Umbilical cord (tissue), 2 donors: ENCODE data around the gene NEUROG1. TPM values are rescaled to one million over a fixed set of nuclear protein-coding genes. Genes with fewer than 3 reads are reported as not detected.
A peak's percentile ranks its signal among the peaks of the same experiment; 100 is the strongest.

Experiments used
- DNase-seq: peaks from one replicate; pipeline ENCODE4 v3.0.0-alpha.2; 2015; ENCODE audit warnings: low spot score
- total RNA-seq: library from RNA; depleted of rRNA; stranded (reverse); fragments of >200 nt; gene quantifications from one replicate; pipeline ENCODE4 v1.2.3, GENCODE V29; 2014; ENCODE audit warnings: low replicate concordance; ENCODE audit not compliant: insufficient read depth

NEUROG1 gene
- total RNA-seq, 1 donor from 2014 or later = not detected

DNA sequence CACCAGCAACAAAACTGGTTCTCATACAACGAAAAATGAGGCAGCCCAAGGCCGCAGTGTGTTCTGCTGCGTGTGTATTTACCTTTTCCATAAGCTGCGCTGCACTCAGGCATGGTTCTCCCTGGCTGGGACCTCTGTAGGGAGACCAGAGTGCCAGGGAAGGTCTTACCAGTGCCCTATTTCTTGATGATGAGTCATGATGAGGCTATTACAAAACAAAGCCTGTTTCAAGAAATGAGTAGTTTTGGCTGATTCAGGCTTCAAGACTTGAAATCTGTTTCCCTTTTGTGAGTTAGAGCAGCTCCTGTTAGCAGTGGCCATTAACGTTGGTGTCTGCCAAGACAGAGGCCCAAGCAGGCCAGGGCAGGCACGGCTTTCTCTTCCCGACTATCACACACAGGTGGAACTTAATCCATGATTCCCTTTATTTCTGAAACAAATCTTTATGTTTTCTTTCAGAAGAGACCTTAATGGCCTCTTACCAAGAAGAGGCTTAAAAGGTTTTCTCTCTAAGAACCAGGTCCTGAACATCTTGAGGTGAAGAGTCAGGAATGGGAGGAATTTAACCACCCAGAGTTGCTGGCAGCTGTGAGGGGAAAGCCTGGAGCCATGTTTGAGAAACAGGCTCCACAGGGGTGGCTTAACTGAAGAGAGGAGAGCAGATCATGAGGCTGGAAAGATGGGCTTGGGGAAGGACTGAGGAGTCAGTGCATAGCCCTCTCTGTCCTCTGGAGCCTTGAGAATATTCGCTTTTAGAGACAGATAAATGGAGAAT is 42.2 kb downstream of the NEUROG1 start:
- DNase-seq = peak; percentile 69

DNA sequence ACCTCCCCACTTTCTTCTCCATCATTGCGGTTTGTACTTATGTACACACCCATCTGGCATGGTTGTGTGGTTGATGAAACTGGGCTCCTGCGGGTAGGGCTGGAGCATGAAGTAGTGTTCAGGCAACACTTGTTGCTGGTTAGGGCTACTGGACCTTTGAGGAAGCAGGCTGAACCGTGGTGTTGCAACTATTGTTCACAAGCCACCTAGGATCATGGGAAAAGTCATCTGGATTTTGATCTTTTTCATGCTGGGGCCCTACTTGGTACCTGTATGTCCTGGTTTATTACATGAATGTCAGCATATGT is 43.5 kb downstream of the NEUROG1 start:
- no peak for DNase-seq

DNA sequence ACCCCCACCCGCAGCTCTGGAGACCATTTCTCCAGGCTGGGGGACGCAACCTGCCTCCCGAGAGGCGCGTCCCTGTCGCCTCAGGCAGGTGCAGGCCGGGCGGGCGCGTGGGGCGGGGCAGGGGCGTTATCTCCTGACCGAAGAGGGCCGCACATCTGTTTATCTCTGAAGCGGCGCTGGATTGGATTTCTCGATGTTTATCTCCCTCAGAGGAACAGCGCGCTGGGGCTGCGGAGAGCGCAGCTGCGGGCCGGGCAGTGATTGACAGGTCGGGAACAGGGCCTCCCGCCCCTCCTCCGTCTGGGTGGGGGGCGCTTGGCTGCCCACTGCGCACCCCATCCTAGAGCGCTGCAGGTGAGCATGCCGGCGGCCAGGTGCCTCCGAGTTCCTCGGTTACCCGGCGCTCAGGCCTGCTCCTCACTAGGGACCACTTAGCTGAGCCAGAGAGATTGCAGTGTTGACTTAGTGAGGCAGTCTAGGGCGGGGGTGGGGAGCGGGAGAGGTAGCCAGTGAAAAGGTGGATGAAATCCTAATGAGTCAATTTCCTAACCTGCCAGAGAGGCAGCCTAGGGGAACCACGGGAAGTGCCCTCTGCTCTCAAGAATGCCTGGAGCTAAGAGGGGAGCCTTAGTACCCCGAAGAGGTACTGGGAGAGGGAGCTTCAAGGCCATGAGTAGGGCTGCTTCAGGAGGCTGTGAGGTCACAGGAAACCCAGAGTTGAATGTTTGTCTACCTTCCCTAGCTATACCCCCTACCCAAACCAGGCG is 44.0 kb downstream of the NEUROG1 start:
- DNase-seq = no peak

DNA sequence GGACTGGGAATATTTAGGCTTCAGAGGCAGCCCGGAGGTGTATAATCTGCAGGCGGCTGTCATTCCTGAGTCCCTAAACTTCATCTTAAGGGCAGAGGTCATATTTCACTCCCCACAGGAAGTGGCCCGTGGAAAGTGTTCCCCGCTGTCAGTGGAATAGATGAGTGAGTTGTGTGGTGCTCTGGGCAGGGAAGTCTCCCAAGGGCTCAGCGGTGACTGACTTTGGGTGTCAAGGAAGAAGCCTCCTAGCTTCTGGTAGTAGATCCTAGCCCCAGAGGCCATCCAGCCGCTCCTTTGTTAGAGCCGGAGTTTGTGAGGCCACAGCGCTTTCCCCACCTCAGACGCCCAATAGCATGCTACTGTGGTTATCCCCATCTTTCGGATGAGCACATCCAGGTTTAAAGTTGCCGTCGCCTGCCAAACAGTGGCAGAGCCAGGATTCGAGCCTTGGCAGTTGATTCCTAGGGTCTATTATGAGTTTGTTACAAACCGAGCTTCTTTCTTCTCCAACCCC is 44.7 kb downstream of the NEUROG1 start:
- DNase-seq = no peak

DNA sequence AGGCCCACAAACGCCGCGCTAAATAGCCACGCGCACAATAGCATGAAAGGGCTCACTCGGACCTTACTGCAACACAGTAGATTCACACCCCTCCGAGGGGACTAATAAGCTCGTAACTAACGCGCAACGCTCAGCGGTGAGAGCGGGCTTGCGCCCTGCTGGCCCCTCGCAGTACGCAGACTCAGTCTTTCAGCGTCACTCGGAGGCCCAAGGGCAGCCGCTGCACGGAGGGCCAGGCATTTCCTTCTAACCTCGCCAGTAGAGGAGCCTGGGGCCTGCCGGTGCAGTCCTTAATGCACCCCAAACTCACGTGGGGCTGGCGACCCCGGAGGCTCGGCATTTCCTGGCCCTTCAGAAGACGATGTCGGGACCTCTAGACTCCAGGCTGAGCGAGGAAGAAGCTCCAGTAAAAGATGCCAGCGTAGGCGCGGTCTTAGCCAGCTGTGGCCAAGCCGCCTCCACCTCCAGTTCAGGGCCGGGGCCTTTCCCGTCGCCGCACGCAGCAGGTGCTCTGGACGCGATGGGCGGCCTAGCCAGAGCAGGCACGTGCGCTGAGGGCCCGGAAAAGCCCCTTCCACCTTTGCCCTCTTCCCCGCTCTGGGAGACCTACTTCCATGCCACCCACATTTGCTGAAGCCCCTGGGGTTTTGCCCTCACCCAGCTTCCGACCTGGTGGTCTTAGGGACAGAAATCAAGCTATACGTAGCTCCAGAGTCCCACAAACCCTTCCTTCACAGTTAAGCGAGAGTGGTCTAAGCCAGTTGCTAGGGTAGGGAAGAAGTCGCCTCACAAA is 45.3 kb downstream of the NEUROG1 start:
- no peak for DNase-seq

DNA sequence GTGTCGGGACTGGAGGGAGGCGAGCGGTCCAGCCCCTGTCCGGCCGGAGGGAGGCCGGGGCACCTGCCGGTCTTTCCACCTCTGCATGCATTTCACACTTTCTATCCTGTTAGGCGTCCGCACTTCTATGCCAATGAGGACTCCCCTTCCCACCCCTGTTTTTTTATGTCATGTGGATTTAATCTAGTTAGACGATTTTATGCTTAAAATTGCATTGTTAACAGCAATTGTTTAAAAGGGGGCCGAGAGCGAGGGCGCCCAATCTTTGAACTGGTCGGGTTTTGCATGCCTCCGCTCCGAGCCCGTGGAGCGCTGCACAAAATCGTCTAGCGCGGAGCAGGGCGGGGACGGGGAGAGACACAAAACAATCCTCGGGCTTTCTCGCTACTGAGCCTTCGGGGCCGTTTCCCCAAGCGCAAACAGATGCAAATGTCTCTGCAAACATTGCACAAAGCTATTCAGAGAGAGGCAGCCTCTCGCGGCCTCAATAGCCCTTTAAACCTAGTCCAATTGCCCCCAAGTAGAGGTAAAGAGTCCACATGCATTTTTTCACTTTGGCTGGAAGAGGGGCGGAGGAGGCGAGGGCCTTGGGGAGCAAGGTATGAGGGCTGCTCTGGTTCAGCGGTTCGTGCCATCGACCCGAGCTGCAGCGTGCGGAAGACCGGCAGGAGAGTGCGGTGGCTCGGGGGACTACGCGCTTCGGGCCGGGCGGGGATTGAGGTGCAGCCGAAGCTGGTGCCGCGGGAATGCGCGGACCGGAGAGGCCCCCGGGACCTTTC is 46.1 kb downstream of the NEUROG1 start:
- DNase-seq = peak; percentile 44

DNA sequence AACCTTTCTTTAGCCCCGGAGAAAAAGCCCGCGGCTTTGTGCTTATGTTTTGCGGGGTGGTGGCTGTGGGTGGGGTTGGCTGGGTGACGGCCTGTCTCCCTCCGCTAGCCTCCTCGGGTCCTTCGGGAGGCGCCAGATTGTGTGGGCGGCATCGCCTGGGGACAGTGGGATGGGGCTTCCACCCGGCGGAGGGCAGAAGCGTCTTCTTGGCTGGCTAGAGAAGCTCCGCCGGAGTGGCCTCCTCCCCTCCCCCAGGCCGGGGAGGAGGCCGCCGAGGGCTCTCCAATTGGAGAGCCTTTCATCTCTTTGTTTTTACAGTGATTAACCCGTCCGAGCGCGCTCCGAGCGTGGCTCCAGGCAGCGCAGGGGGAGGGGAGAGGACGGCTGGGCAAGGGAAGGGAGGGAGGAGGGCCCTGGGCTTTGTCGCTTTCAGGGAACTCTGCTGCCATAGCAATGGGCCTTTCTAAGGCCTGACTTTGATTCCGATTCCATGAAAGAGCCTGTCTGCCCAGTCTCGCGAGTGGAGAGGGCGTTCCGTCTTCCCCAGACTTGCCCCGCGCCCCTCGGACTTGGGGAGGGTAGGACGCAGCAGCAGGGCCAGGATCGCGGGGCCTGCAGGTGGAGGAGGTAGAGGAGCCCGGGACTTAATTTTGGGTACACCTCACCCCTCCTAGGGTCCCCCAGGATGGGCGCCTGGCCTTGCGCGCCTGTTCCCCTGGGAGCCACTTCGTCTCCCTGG is 46.9 kb downstream of the NEUROG1 start:
- DNase-seq = peak; percentile 71

DNA sequence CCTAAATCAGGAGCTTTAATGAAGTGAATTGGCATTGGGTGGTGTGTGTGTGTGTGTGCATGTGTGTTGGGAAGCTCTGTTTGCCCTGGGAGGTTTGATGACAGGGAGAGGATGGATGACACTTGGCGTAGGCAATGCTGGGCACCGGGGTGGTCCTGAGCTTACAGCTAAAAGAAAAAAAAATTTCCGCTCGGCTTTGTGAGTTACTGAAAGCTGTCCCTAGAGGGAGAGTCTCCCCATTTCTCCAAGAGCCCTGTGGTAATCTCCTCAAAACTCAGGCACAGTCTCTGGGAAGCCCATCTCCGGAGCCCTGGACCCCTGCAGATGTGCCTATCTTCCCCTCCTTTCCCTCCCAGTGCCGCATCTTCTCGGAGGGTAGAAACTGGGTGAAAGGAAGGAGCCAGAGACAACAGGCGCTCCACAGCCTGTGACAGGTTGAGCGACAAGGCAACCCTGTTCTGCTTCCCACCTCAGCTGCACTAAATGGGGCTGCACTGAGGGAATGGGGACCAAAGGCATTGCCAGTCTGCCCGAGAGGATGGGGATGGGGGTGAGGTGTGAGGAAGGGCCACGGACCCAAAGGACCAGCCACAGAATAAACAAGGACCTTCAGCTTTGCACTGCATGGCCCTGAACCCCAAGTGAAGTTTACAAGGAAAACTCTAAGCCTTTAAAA is 47.8 kb downstream of the NEUROG1 start:
- DNase-seq = no peak

DNA sequence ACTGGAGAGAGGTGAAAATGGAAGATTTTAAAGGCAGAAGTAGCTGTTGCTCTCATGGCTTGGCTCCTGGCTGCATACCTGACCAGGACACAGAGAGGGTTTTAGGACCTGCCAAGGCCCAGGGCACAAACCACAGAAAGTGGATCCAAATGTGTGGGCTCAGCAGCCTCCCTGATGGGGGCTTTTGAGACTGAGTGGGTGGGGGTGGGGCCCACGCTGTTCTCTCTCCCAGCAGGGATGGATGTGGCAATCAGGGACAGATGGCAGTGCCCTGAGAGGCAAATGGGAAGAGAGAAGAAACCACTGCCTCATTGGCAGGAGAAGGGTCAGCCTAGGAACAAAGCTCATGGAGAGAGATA is 48.7 kb downstream of the NEUROG1 start:
- DNase-seq = no peak

DNA sequence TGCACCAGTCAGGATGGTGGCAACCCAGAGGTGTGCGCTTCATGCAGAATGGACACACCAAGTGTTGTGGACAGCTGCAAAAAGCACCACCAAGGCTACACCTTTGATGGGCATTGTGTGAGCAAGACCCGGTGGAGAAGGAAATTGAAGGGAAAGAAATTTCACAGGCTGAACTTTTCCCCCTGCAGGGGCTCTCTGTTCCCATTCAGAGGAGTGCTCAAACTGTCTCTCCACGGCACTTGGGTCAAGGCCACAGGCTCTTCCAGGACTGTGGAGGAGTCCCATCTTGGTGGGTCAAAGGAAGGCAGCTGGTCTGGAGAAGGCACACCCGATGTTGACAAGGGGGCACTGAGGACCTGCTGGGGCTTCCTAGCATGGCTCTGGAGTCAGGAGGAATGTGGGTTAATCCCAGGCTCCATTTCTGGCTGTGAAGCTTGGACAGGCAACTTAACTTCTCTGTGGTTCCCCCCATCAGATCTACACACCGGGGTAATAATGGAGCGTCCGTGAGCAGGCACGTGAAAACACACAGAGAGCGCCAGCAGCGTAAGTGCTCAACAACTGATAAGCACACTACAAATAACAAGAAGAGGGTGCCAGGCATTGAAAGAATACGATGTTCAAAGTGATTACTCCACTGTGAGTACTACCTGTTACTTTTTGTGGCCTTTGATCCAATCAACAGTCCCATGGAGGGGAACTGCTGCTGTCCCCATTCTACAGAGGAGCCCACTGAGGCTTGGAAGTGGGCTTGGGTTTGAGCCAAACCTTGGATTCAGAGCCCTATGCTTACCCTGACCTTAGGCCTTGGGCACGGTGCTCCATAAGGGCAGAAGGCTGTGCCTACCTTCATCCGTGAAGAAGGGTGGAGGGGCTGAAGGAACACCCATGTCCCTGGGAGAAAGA is 49.4 kb downstream of the NEUROG1 start:
- DNase-seq = no peak

DNA sequence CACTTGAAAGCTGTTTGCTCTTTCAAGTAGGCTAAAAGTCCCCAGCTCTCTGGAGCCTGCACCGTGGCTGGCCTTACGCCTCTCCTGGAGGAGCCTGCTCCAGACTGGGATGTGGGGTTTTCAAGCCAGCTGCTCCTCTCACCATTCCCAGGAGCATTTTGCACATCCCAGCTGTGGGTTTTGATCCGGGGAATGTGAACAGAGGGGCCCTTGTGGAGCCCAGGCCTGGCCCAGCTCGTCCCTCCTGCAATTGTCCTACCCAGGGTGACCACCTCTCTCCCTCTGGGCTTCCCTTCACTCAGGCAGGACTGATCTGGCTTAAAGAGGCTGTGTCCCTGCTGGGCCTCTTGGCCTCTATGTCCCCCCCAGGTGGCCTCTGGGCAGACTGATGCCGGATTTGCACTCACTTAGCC is 51.1 kb downstream of the NEUROG1 start:
- DNase-seq = no peak

Other genes with a start within 250 kb of the NEUROG1 start
- gene MACROH2A1, start 136.7 kb downstream of the NEUROG1 start, total RNA-seq = 82.1 TPM
- 2.9 TPM for gene DCANP1, start 88.6 kb downstream of the NEUROG1 start, total RNA-seq
- gene TIFAB, start 83.6 kb downstream of the NEUROG1 start, total RNA-seq = 0.24 TPM
- 70.8 TPM for gene CXCL14, start 43.0 kb upstream of the NEUROG1 start, total RNA-seq